ENCODE results near the gene PRKCD. TPM values are rescaled to one million over a fixed set of nuclear protein-coding genes. Genes with fewer than 3 reads are reported as not detected.

The PRKCD gene
- total RNA-seq, 2 experiments from 2014 or later = 18.7 to 21.5 TPM

GRCh38 chr3:53222183-53222901 is 61.3 kb downstream of the PRKCD start:
- Mint-ChIP-seq H3K27me3 (no peaks in the 10 kb centered on the region), H3K4me1 (ENCODE audit: low read depth) (peaks cover 4% of the 10 kb centered on the region), H3K9me3 (no peaks in the 10 kb centered on the region), H3K4me3 (no peak overlapping the region), H3K27ac (no peak overlapping the region), H3K36me3 (ENCODE audit: low read depth) (peaks cover 22% of the 10 kb centered on the region)
- no peak for TF ChIP-seq CTCF (IDR thresholded peaks at IDR 0.05)
- ChIA-PET CTCF (interaction anchor here (1.1 to 2.9 kb wide), 3 partner anchors 22 to 108 kb away, joined by 3 to 20 read pairs (median 4); no protein-coding TSS in a partner anchor), POLR2A (interaction anchor here (0.6 to 1.3 kb wide), 4 partner anchors 9 to 16 kb away, joined by 3 read pairs; no protein-coding TSS in a partner anchor)
- DNase-seq = no peak
- no peak for ATAC-seq
- intact Hi-C loops (cut with micrococcal nuclease) = no loop called here

- no peak for TF ChIP-seq CTCF (IDR thresholded peaks at IDR 0.05)
- ATAC-seq = no peak
- DNase-seq = no peak
- no peaks in the 10 kb centered on the region for H3K27me3 Mint-ChIP-seq
- H3K4me1 Mint-ChIP-seq (ENCODE audit: low read depth) = peaks cover 4% of the 10 kb centered on the region
- intact Hi-C loops (cut with micrococcal nuclease) = no loop called here
- peaks cover 27% of the 10 kb centered on the region for H3K36me3 Mint-ChIP-seq (ENCODE audit: low read depth)
- ChIA-PET POLR2A (interaction anchor here (0.8 to 1.3 kb wide), 2 partner anchors 10 to 16 kb away, joined by 3 read pairs; no protein-coding TSS in a partner anchor), CTCF (interaction anchor here (1.1 to 1.5 kb wide), 2 partner anchors 23 to 109 kb away, joined by 3 to 4 read pairs; no protein-coding TSS in a partner anchor)
- H3K4me3 Mint-ChIP-seq = no peak overlapping the region
- no peak overlapping the region for H3K27ac Mint-ChIP-seq
- no peaks in the 10 kb centered on the region for H3K9me3 Mint-ChIP-seq
Observed at GRCh38 chr3:53223025-53223424, 62.0 kb downstream of the PRKCD start.

- Mint-ChIP-seq H3K4me1 (ENCODE audit: low read depth) (peaks cover 4% of the 10 kb centered on the region), H3K9me3 (no peaks in the 10 kb centered on the region), H3K27me3 (no peaks in the 10 kb centered on the region), H3K27ac (no peak overlapping the region), H3K36me3 (ENCODE audit: low read depth) (peaks cover 31% of the 10 kb centered on the region), H3K4me3 (no peak overlapping the region)
- intact Hi-C loops (cut with micrococcal nuclease) = no loop called here
- ChIA-PET CTCF (no interaction called here), POLR2A (interaction anchor here (1.3 kb wide), 1 partner anchor 15 kb away, joined by 3 read pairs; no protein-coding TSS in a partner anchor)
- DNase-seq = no peak
- TF ChIP-seq CTCF (IDR thresholded peaks at IDR 0.05) = no peak
- no peak for ATAC-seq
Observed at GRCh38 chr3:53223541-53223966, 62.5 kb downstream of the PRKCD start.

GRCh38 chr3:53224026-53224425 is 63.0 kb downstream of the PRKCD start:
- no peak for DNase-seq
- ChIA-PET CTCF (no interaction called here), POLR2A (no interaction called here)
- intact Hi-C loops (cut with micrococcal nuclease) = no loop called here
- TF ChIP-seq CTCF (IDR thresholded peaks at IDR 0.05) = no peak
- no peaks in the 10 kb centered on the region for H3K27me3 Mint-ChIP-seq
- peaks cover 4% of the 10 kb centered on the region for H3K4me1 Mint-ChIP-seq (ENCODE audit: low read depth)
- H3K36me3 Mint-ChIP-seq (ENCODE audit: low read depth) = peaks cover 36% of the 10 kb centered on the region
- no peak overlapping the region for H3K27ac Mint-ChIP-seq
- ATAC-seq = no peak
- H3K4me3 Mint-ChIP-seq = no peak overlapping the region
- H3K9me3 Mint-ChIP-seq = no peaks in the 10 kb centered on the region

- no peaks in the 10 kb centered on the region for H3K9me3 Mint-ChIP-seq
- no peaks in the 10 kb centered on the region for H3K27me3 Mint-ChIP-seq
- peaks cover 39% of the 10 kb centered on the region for H3K36me3 Mint-ChIP-seq (ENCODE audit: low read depth)
- no peak overlapping the region for H3K4me3 Mint-ChIP-seq
- no peak overlapping the region for H3K27ac Mint-ChIP-seq
- DNase-seq = no peak
- ATAC-seq = no peak
- TF ChIP-seq CTCF (IDR thresholded peaks at IDR 0.05) = no peak
- intact Hi-C loops (cut with micrococcal nuclease) = no loop called here
- ChIA-PET POLR2A (no interaction called here), CTCF (interaction anchor here (0.8 kb wide), 1 partner anchor 28 kb away, joined by 3 read pairs; no protein-coding TSS in a partner anchor)
- peaks cover 4% of the 10 kb centered on the region for H3K4me1 Mint-ChIP-seq (ENCODE audit: low read depth)
Observed at GRCh38 chr3:53224536-53224935, 63.5 kb downstream of the PRKCD start.
